Panc1 (cell line): ENCODE measurements around the gene TNIK.

Experiments used
- CTCF ChIP-seq: fragments of 450-650 bp; IDR thresholded peaks from 2 replicates; pipeline ENCODE4 v1.5.1; 2017; ENCODE audit warnings: mild to moderate bottlenecking
- POLR2AphosphoS5 ChIP-seq: IDR thresholded peaks from 2 replicates; pipeline ENCODE4 v1.6.1; 2012; ENCODE audit warnings: mild to moderate bottlenecking, low read depth, low read length, moderate library complexity
- TF ChIP-seq, protein P1 (sequence below), 2 experiments: IDR thresholded peaks; 2 replicates each; pipeline ENCODE4 v1.6.1; 2011 to 2012; ENCODE audit warnings: low read depth in 2 of 2, control low read depth in 1 of 2, low read length in 1 of 2, mild to moderate bottlenecking in 1 of 2, moderate library complexity in 1 of 2; ENCODE audit not compliant: insufficient read depth in 1 of 2

DNA sequence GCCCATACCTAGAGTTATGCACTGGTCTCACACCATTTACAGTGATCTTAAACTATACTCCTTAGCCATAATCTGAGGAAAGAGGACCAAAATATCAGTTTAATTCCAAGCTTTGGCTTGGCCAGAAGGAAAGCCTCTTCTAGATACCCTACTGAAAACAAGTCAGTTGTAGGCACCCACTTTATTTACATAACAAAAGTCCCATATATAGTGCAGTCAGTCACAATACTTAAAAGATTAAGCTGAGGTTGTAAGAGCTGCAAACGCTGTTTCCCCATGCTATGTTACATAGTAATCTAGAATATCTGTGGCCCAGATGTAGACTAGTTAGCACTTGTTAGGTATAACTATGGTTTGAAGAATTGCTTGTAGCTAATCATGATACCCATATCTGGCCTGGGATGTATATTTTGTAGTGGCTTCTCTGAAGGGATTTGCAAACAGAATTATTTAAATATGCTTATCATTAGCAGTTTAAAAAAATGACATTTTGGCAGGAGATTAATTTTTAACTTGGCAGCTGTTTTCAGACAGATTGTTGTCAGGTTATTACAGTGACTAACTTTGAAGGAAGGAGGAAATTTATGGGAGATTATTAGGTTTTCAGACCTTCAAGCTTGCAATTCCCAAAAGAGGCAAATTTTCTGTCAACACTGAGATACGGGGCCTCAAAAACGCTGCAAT lies 273.2 kb downstream of the TNIK start:
- TF ChIP-seq CTCF, result no peak
- TF ChIP-seq, protein P1, sequence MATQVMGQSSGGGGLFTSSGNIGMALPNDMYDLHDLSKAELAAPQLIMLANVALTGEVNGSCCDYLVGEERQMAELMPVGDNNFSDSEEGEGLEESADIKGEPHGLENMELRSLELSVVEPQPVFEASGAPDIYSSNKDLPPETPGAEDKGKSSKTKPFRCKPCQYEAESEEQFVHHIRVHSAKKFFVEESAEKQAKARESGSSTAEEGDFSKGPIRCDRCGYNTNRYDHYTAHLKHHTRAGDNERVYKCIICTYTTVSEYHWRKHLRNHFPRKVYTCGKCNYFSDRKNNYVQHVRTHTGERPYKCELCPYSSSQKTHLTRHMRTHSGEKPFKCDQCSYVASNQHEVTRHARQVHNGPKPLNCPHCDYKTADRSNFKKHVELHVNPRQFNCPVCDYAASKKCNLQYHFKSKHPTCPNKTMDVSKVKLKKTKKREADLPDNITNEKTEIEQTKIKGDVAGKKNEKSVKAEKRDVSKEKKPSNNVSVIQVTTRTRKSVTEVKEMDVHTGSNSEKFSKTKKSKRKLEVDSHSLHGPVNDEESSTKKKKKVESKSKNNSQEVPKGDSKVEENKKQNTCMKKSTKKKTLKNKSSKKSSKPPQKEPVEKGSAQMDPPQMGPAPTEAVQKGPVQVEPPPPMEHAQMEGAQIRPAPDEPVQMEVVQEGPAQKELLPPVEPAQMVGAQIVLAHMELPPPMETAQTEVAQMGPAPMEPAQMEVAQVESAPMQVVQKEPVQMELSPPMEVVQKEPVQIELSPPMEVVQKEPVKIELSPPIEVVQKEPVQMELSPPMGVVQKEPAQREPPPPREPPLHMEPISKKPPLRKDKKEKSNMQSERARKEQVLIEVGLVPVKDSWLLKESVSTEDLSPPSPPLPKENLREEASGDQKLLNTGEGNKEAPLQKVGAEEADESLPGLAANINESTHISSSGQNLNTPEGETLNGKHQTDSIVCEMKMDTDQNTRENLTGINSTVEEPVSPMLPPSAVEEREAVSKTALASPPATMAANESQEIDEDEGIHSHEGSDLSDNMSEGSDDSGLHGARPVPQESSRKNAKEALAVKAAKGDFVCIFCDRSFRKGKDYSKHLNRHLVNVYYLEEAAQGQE (IDR thresholded peaks at IDR 0.05; ENCODE audit: insufficient read depth in 1 of 2, low read depth in 2 of 2, low read length in 1 of 2), result no peak
- TF ChIP-seq POLR2AphosphoS5, result no peak
